Activated T-cell treated with anti-CD3 and anti-CD28 coated beads for 24 hours (primary cell): ENCODE results near the gene ZBTB45.
A peak's percentile ranks its signal among the peaks of the same experiment; 100 is the strongest.
"Not testable (repeated sequence)": the region's sequence is repeated elsewhere in the genome, so short reads cannot be mapped to it uniquely, and the experiment has no call there.

Source experiments
- DNase-seq: peaks from one replicate; pipeline ENCODE4 v3.0.0-alpha.2; 2020; ENCODE audit warnings: low read depth

ZBTB45 gene

GRCh38 chr19:58510084-58510862 lies 9.3 kb downstream of the ZBTB45 start:
- no peak for DNase-seq

- DNase-seq: no peak
These were observed 9.9 kb downstream of the ZBTB45 start for GRCh38 chr19:58509731-58510083.

DNA sequence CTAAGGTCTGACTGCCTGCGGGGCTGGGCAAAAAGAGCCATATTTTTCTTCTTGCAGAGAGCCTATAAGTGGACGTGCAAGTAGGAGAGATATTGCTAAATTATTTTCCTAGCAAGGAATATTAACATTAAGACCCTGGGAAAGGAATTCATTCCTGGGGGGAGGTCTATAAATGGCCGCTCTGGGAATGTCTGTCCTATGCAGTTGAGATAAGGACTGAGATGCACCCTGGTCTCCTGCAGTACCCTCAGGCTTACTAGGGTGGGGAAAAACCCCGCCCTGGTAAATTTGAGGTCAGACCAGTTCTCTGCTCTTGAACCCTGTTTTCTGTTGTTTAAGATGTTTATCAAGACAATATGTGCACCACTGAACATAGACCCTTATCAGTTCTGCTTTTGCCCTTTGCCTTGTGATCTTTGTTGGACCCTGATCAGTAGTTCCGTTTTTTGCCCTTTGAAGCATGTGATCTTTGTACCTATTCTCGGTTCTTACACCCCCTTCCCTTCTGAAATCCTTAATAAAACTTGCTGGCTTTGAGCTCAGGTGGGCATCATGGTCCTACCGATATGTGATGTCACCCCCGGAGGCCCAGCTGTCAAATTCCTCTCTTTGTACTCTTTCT lies 11.9 kb downstream of the ZBTB45 start:
- DNase-seq: not testable (repeated sequence)

- DNase-seq: no peak
These were observed 19.4 kb downstream of the ZBTB45 start for GRCh38 chr19:58500242-58500641.

GRCh38 chr19:58499021-58499927 lies 20.3 kb downstream of the ZBTB45 start:
- peak; percentile 99 for DNase-seq

GRCh38 chr19:58498316-58499020 lies 21.1 kb downstream of the ZBTB45 start:
- no peak for DNase-seq

GRCh38 chr19:58497634-58498170 lies 21.9 kb downstream of the ZBTB45 start:
- no peak for DNase-seq

DNA sequence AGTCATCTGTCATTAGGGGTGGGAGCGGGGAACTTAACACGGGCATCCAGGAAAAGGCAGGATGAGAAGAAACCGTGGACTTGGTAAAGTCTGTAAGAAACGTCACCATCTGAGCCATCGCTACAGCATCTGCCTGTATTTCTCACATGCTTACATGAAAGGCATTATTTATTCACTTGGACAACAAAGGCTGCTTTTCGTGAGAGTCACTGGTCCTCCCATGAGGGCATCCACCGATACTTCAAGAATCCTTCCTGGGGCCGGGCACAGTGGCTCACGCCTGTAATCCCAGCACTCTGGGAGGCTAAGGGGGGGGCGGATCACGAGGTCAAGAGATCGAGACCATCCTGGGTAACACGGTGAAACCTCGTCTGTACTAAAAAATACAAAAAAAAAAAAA lies 27.3 kb downstream of the ZBTB45 start:
- DNase-seq: no peak

DNA sequence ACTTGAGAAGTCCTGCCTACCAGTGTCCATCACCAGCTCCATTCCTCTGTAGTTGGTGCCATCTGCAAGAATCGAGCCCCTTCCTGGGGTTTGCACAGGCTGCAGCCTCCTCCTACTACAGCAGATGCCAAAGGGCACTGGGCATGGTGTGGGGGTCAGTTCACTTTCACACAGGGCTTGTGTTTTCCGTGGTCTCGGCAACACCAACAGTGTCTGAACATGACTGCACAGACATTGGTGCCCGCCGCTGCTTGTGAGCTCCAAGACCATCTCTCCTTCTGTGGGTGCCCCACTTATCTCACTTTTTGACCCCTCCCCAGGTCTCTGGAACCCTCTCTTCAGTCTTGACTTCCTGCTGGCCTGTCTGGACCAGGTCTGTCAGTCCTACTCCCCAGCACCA lies 28.2 kb downstream of the ZBTB45 start:
- no peak for DNase-seq

- DNase-seq: not testable (repeated sequence)
These were observed 35.3 kb downstream of the ZBTB45 start for GRCh38 chr19:58484349-58484748.

GRCh38 chr19:58483776-58484175 lies 35.8 kb downstream of the ZBTB45 start:
- no peak for DNase-seq

DNA sequence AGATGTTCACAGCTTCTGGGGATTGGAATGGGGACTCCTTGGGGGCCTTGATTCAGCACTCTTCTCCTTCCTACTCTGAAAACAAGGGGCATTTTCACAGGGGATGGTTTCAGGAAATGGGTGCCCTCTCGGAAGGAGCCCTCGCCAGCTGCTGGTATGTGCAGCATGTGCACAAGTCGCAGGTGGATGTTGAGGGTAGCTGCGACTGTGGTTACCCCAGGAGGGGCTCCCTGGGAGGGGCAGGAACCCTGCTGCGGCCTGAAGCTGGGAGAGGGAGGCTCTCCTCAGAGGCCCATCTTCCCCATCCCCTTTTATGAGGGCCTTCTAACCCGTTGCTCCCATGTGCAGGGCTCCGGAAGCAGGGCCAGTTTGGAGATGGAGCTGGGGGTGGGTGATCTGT lies 37.2 kb downstream of the ZBTB45 start:
- DNase-seq: no peak

DNA sequence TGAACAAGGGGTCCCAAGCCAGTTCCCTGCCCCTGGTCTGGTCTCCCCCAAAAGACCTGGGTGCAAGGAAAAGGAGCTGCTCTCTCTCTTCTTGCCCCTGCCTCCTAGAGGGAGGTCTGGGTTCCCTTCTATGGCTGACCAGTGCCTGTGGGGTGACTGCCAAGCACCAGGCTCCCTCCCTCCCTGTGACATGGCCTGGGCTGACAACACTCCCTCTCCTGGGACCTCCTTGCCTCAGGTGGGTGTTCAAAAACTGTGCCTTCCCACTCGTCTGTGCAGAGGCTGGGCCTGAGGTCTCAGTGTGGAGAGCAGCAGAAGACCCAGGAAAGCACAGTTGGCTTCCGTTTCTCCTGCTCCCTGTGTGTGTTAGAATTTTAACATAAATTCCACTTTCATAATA lies 38.8 kb downstream of the ZBTB45 start:
- DNase-seq: no peak

- DNase-seq: no peak
These were observed 39.2 kb downstream of the ZBTB45 start for GRCh38 chr19:58480481-58480830.

GRCh38 chr19:58479736-58480480 lies 39.7 kb downstream of the ZBTB45 start:
- DNase-seq: no peak

DNA sequence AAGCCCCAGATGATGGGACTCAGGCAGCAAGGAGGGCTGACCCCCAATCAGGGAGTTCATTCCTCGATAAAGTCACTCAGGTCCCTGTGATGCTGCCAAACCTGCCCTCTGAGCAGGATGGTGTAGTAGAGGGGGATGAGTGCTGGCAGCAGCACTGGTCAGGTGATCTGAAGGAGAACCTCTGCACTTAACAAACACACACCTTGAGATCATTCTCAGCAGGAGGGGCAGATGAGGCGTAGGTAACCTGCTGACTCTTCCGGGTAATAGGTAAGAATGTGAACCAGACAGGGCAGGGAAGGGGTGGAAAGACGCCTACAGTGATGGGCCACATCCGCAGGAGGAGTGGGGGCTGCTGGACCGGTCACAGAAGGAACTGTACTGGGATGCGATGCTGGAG lies 40.3 kb downstream of the ZBTB45 start:
- no peak for DNase-seq

- no peak for DNase-seq
These were observed 41.7 kb downstream of the ZBTB45 start for GRCh38 chr19:58477871-58478270.

- DNase-seq: no peak
These were observed 42.5 kb downstream of the ZBTB45 start for GRCh38 chr19:58477130-58477529.

GRCh38 chr19:58476498-58477015 lies 43.1 kb downstream of the ZBTB45 start:
- no peak for DNase-seq

DNA sequence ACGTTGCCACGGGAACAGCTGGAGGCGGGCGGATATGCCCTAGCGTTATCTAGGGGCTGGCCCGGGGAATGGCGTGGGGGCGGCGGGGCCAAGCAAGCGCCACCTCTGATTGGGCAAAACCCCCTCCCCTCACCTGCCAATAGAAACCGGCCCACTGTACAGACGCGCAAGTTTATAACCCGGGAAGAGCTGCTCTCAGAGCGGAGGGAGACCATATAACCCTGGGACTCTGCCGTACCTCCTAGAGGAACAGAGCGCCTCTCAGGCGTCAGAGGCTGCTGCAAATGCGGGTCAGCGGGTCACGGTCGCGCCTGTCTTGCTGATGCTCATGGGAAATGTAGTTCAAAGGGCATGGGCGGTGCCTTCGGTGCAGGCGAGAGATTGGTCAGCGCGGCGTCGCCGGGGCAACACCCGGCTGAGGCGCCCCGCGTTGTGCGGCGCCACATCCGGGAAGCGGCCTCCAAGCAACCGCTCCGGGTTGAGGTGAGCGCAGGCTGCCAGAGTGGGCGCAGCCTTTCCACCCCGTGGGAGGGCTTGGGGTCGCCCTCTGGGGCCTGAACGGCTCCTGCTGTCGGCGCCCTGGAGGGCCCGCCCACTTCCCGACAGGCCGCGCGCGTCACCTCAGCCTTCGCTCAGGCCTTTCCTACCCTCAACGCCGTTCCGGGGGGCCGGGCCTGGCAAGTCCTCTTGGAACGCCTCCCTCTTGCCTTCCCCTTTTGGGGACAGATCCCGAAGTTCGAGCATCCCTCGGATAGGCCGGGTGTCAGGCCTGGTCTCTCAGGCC lies 43.7 kb downstream of the ZBTB45 start, which contains the start of gene ZNF446:
Gene ZNF446 (plus strand): TSS at position 639 of the 784 bp plus-strand sequence. CDS start 867 bp downstream, outside the sequence.
- DNase-seq: peak; percentile 93
